ENCODE data around the gene MYL12B.

MYL12B gene

DNA sequence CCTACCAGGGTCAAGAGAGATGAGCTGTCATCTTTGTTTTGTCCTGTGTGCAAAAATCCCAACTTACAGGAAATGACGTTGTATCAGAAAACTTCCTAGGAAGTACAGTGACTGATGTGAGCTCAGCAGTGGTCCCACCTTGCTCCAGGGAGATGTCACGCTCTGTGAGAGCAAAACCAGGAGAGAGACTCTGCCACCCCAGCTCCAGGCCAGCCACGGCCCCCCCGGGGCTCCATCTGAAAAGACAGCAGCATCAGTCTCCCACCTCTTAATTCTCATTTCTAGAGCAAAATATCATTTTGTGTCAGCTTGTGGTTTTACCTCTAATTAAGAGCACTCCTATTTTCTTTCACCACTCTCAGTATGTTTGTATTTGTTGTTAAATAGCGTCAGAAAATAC lies 57.5 kb downstream of the MYL12B start:
- TF ChIP-seq CTCF (IDR thresholded peaks at IDR 0.05; ENCODE audit: insufficient read depth, low read depth, low read length, missing control alignments) = no peak
- no peak overlapping the region for H3K4me3 ChIP-seq (ENCODE audit: low read length)
- DNase-seq (ENCODE audit: low read depth) = no peak

DNA sequence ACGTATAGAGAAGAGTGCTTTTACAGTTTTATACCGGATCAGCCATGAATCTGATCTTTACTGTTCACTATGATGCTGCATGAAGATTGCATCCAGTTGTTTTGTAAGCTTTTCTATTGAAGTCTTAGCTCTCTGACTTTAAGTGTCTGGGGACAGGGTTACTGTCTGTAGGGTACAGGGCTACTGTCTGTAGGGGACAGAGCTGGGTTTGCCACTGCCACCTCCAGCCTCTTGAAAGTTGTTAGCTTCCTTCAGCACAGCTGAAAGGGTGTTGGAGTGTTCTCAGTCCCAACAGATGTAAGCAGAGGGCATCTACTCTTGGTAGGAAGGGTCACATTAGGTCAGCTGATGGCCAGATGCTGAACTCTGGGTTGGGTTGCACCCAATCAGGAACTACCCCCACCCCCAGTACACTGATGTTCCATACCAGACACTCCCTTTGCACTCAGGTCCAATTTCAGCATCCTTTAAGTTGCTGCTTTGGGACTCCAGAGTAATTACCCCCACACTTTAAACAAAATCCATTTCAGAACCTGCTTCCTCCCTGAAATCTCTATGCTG lies 58.0 kb downstream of the MYL12B start:
- no peak for TF ChIP-seq CTCF (IDR thresholded peaks at IDR 0.05; ENCODE audit: insufficient read depth, low read depth, low read length, missing control alignments)
- DNase-seq (ENCODE audit: low read depth) = no peak
- no peak overlapping the region for H3K4me3 ChIP-seq (ENCODE audit: low read length)

DNA sequence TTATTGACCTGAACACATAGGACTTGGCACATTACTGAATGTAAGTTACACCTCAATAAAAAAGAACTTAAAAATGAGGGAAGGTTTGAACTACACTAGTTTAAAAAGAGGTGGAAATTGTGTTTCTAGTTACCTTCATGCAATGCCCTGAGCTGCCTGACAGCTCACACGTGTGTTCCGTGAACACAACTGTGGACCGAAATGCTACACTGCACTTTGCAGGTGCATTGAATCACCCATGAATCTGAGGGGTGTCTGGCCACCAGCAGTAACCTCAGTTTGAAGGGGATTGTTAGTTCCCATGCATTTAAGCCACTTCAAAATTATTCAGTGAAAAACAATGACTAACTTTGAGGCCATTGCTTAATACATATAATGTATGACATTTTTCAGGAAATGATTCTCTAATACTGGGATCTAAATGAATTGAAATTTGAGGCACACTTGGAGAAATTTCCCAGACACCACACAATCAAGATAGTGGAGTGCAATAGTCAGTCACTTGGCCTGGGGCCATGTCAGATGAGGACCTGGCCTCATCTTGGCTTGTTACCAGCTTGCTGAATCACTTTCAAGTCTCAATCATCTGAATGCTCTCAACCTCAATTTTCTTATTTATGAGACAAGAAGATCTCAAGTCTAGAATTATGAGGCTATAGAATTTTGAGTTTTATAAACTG lies 59.3 kb downstream of the MYL12B start:
- no peak overlapping the region for H3K4me3 ChIP-seq (ENCODE audit: low read length)
- peak; percentile 97 for DNase-seq (ENCODE audit: low read depth)
- TF ChIP-seq CTCF (IDR thresholded peaks at IDR 0.05; ENCODE audit: insufficient read depth, low read depth, low read length, missing control alignments) = no peak

- H3K4me3 ChIP-seq (ENCODE audit: low read length) = no peak overlapping the region
- DNase-seq (ENCODE audit: low read depth) = no peak
- TF ChIP-seq CTCF (IDR thresholded peaks at IDR 0.05; ENCODE audit: insufficient read depth, low read depth, low read length, missing control alignments) = no peak
Observed at GRCh38 chr18:3323900-3324299, 62.0 kb downstream of the MYL12B start.

Data from epithelial cell of esophagus (primary cell).